ENCODE data around the gene CSNK1G2. TPM values are rescaled to one million over a fixed set of nuclear protein-coding genes. Genes with fewer than 3 reads are reported as not detected.
A peak's percentile ranks its signal among the peaks of the same experiment; 100 is the strongest.

Gene CSNK1G2
- total and polyA plus RNA-seq, 2 donors (not counting 1 experiment from before 2014, with no cell fraction given) = 154 to 288 TPM

- DNase-seq = no peak
- peaks cover 35% of the 10 kb centered on the region for H3K79me2 ChIP-seq (ENCODE audit: control insufficient read depth, insufficient read depth, low read length)
- H3K27ac ChIP-seq (ENCODE audit: low read length in 2 of 2) = no peak overlapping the region
- Mint-ChIP-seq H3K27ac (peak overlapping the region; percentile 6), H3K4me3 (peak overlapping the region; percentile 32), H3K27me3 (no peaks in the 10 kb centered on the region), H3K9me3 (ENCODE audit: insufficient read depth) (no peaks in the 10 kb centered on the region), H3K4me1 (peaks cover 29% of the 10 kb centered on the region)
- H3K27me3 ChIP-seq (replicated peaks in 1 of 4; ENCODE audit: control extremely low read depth in 1 of 4, control insufficient read depth in 3 of 4, insufficient read depth in 4 of 4, low read length in 3 of 4) = no peaks in the 10 kb centered on the region
- no peak overlapping the region for H3K4me3 ChIP-seq (ENCODE audit: control extremely low read depth in 1 of 5, extremely low read depth in 1 of 5, insufficient read depth in 1 of 5, low read depth in 2 of 5, low read length in 4 of 5)
- no peaks in the 10 kb centered on the region for H3K36me3 ChIP-seq (replicated peaks in 1 of 2; ENCODE audit: control extremely low read depth in 1 of 2, control insufficient read depth in 1 of 2, extremely low read depth in 1 of 2, insufficient read depth in 2 of 2, low read length in 1 of 2)
- TF ChIP-seq EZH2 (IDR thresholded peaks at IDR 0.05; ENCODE audit: borderline replicate concordance, insufficient read depth, low read depth, low read length, poor library complexity, severe bottlenecking) (no peak), CTCF (IDR thresholded peaks at IDR 0.05) (no peak)
- H4K20me1 ChIP-seq (ENCODE audit: control insufficient read depth, insufficient read depth, low read length, poor library complexity, severe bottlenecking) = peaks cover 34% of the 10 kb centered on the region
- intact Hi-C loops (cut with micrococcal nuclease) = loop anchor here (10.0 kb wide), 1 partner anchor 138 kb away; no protein-coding TSS in a partner anchor
- H3K4me1 ChIP-seq (ENCODE audit: control insufficient read depth in 2 of 2, insufficient read depth in 2 of 2, low read length in 2 of 2) = peaks cover 10 to 19% of the 10 kb centered on the region in 2 donors
- ATAC-seq (ENCODE audit: low read depth) = no peak
- no peak overlapping the region for H3K9ac ChIP-seq (ENCODE audit: low read length)
- no peak overlapping the region for H3K4me2 ChIP-seq (replicated peaks; ENCODE audit: low read depth, low read length, poor library complexity, severe bottlenecking)
- H3K9me3 ChIP-seq (ENCODE audit: control extremely low read depth in 1 of 3, control insufficient read depth in 2 of 3, insufficient read depth in 1 of 3, low read length in 2 of 3) = peaks cover 0 to 7% (median 0%) of the 10 kb centered on the region in 3 donors
- CTCF ChIA-PET = interaction anchor here (1.0 kb wide), 1 partner anchor 55 kb away, joined by 4 read pairs; no protein-coding TSS in a partner anchor
- 98% methylated on average over 14 of the region's 21 CpGs for WGBS (ENCODE audit: insufficient coverage)
- H2AFZ ChIP-seq (ENCODE audit: insufficient read depth, low read depth, low read length, poor library complexity, severe bottlenecking) = no peak overlapping the region
- POLR2A ChIA-PET = interaction anchor here (0.7 kb wide), 1 partner anchor 67 kb away, joined by 10 read pairs; no protein-coding TSS in a partner anchor
Observed at GRCh38 chr19:2012941-2013682, 72.1 kb downstream of the CSNK1G2 start.

- no peaks in the 10 kb centered on the region for H3K27me3 ChIP-seq (replicated peaks in 1 of 4; ENCODE audit: control extremely low read depth in 1 of 4, control insufficient read depth in 3 of 4, insufficient read depth in 4 of 4, low read length in 3 of 4)
- H3K4me3 Mint-ChIP-seq = peak overlapping the region; percentile 60
- H3K36me3 ChIP-seq (replicated peaks in 1 of 2; ENCODE audit: control extremely low read depth in 1 of 2, control insufficient read depth in 1 of 2, extremely low read depth in 1 of 2, insufficient read depth in 2 of 2, low read length in 1 of 2) = no peaks in the 10 kb centered on the region
- no peak overlapping the region for H3K4me3 ChIP-seq (ENCODE audit: control extremely low read depth in 1 of 5, extremely low read depth in 1 of 5, insufficient read depth in 1 of 5, low read depth in 2 of 5, low read length in 4 of 5)
- H3K4me1 Mint-ChIP-seq = peaks cover 28% of the 10 kb centered on the region
- TF ChIP-seq CTCF (IDR thresholded peaks at IDR 0.05) (no peak), EZH2 (IDR thresholded peaks at IDR 0.05; ENCODE audit: borderline replicate concordance, insufficient read depth, low read depth, low read length, poor library complexity, severe bottlenecking) (no peak)
- ATAC-seq (ENCODE audit: low read depth) (no peak), DNase-seq (no peak)
- peaks cover 10 to 17% of the 10 kb centered on the region in 2 donors for H3K4me1 ChIP-seq (ENCODE audit: control insufficient read depth in 2 of 2, insufficient read depth in 2 of 2, low read length in 2 of 2)
- intact Hi-C loops (cut with micrococcal nuclease) = loop anchor here (10.0 kb wide), 1 partner anchor 139 kb away; no protein-coding TSS in a partner anchor
- no peak overlapping the region for H3K27ac ChIP-seq (ENCODE audit: low read length in 2 of 2)
- H4K20me1 ChIP-seq (ENCODE audit: control insufficient read depth, insufficient read depth, low read length, poor library complexity, severe bottlenecking) = peaks cover 30% of the 10 kb centered on the region
- H3K9me3 ChIP-seq (ENCODE audit: control extremely low read depth in 1 of 3, control insufficient read depth in 2 of 3, insufficient read depth in 1 of 3, low read length in 2 of 3) = peaks cover 0 to 7% (median 0%) of the 10 kb centered on the region in 3 donors
- ChIA-PET CTCF (no interaction called here), POLR2A (interaction anchor here (0.7 kb wide), 1 partner anchor 68 kb away, joined by 10 read pairs; no protein-coding TSS in a partner anchor)
- no peaks in the 10 kb centered on the region for H3K9me3 Mint-ChIP-seq (ENCODE audit: insufficient read depth)
- WGBS (ENCODE audit: insufficient coverage) = 95% methylated on average over 6 of the region's 6 CpGs
- no peaks in the 10 kb centered on the region for H3K27me3 Mint-ChIP-seq
- peak overlapping the region; percentile 79 for H3K4me2 ChIP-seq (replicated peaks; ENCODE audit: low read depth, low read length, poor library complexity, severe bottlenecking)
- H3K79me2 ChIP-seq (ENCODE audit: control insufficient read depth, insufficient read depth, low read length) = peaks cover 35% of the 10 kb centered on the region
- H3K27ac Mint-ChIP-seq = no peak overlapping the region
- H2AFZ ChIP-seq (ENCODE audit: insufficient read depth, low read depth, low read length, poor library complexity, severe bottlenecking) = no peak overlapping the region
- no peak overlapping the region for H3K9ac ChIP-seq (ENCODE audit: low read length)
Observed at GRCh38 chr19:2013683-2013961, 72.7 kb downstream of the CSNK1G2 start.
